SH-SY5Y (cell line): ENCODE measurements around the gene LY9.

Experiments used
- GATA2 ChIP-seq: IDR thresholded peaks from 2 replicates; pipeline ENCODE4 v1.6.1; 2011; ENCODE audit warnings: mild to moderate bottlenecking, low read depth, low read length
- GATA3 ChIP-seq: IDR thresholded peaks from 2 replicates; pipeline ENCODE4 v1.6.1; 2011; ENCODE audit warnings: low read depth, mild to moderate bottlenecking, low read length, moderate library complexity

GRCh38 chr1:160811147-160811546 is 15.2 kb downstream of the LY9 start:
- TF ChIP-seq GATA3 (no peak), GATA2 (no peak)
